ENCODE measurements around the gene DKK1.
"Not testable (repeated sequence)": the region's sequence is repeated elsewhere in the genome, so short reads cannot be mapped to it uniquely, and the experiment has no call there.

DKK1 gene

DNA sequence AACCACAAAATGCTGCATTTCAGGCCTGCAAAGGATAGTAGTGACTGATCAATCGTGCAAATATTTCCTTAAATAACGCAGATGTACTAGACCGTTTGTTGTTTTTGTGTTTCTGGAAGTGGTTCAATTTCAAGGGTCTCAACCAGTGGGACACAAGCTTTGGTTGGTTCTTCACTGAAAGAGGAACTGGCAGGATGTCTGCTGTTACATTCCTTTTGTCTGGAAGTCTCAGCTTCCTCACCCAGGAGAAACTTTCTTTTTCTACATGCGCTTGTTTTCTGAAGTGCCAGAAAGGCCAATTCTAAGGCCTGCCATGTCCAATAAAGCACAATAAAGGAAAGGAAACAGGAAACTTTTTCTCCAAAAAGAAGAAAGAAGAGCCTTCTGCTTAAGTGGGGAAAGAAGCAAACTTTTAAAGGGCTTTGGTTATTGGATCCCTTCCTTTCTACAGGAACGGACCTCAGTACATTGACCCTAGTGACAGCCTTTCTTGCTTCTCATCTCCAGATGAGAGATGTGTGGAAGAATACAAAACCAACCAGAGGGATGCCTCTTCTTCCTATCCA, 4.1 kb downstream of the DKK1 start:
- DNase-seq (ENCODE audit: low spot score), result no peak

GRCh38 chr10:52318822-52319464, 4.9 kb downstream of the DKK1 start:
- no peak for DNase-seq (ENCODE audit: low spot score)

GRCh38 chr10:52319926-52320325, 5.8 kb downstream of the DKK1 start:
- no peak for DNase-seq (ENCODE audit: low spot score)

DNA sequence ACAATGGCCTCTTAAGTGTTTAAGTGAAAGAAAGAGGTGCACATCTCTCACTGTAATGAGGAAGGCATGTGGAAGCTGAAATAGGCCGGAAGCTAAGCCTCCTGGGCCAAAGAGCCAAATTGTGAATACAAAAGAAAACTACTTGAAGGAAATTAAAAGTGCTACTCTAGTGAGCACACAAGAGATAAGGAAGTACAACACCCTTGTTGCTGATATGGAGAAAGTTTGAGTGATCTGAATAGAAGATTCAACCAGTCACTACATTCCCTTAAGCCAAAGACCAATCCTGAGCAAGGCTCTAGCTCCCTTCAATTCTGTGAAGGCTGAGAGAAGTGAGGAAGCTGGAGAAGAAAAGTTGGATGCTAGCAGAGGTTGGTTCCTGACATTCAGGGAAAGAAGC, 8.2 kb downstream of the DKK1 start:
- no peak for DNase-seq (ENCODE audit: low spot score)

DNA sequence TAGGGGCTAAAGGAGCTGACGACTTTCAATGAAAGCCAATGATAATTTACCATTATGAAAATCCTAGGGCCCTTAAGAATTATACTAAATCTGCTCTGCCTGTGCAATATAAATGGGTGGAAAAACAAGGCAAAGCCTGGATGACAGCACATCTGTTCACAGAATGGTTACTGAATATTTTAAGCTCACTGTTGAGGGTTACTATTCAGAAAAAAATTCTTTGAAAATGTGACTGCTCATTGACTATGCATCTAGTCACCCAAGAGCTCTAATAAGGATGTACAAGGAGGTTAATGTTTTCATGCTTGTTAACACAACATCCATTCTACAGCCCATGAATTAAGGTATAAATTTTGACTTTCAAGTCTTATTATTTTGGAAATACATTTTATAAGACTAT, 8.9 kb downstream of the DKK1 start:
- DNase-seq (ENCODE audit: low spot score), result no peak

DNA sequence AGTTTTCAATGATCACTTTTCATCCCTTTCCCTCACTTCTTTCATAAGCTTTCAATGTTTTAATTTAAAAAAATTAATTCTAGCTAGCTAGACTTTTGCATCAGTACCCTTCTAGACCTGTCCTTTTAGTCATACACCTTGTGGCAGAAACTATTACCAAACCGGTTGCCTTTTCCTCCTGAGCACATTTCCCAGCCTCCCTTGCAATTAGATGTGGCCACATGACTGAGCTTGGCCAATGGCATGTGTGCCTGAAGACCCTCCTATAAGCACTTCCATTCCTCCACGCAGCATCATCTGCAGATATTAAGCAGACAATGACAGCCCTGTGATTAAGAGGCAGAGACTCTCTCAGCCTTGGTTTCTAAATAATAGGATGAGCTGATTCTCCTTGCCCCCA, 12.3 kb downstream of the DKK1 start:
- no peak for DNase-seq (ENCODE audit: low spot score)

- DNase-seq (ENCODE audit: low spot score), result no peak
Observed at GRCh38 chr10:52331638-52332364, 17.7 kb downstream of the DKK1 start.

DNA sequence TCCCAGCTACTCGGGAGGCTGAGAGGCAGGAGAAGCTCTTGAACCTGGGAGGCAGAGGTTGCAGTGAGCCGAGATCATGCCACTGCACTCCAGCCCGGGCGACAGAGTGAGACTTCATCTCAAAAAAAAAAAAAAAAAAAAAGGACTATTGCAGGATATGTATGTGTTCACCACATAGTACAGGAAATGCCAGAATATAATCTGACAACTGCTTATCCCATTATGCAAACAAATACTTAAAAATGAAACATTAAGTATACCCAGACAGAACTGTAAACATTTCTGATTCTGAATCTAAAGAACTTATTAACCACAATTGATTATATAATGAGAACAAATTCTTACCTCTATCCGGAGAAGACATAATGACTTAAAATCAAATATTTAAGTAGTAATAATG, 18.7 kb downstream of the DKK1 start:
- no peak for DNase-seq (ENCODE audit: low spot score)

DNA sequence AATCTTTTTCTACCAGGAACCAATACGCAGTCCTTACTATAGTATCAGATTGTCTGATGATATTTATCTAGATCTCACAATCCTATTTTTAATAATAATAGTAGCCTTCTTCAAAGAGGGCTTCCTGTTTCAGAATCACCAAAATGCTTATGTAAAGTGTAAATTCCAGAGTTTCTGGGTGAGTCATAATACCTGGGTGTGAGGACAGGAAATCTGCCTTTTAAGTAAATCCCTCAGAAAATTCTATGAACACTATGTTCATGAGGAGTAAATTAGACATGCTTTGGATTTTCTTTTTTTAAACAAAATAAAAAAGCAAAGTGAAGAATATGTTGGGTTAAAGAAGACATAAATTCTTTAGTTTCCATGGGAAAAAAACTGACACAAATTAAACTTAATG, 20.5 kb downstream of the DKK1 start:
- no peak for DNase-seq (ENCODE audit: low spot score)

DNA sequence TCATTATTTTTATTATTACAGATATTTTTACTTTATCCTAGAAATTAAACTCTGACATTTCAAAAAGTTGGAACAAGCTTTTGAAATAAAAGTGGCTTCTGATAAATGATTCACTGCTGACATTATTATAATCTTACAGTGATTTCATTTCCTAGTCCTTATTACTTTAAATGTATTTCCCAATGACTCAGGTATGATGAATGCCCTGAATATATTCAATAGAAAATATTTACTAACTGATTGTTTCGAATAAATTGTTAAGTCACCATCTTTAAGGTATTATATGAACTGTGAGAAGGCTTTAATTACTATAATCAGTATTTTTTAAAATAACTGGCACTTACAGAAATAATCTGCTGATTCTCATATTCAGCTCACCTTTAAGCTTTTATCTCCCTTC, 21.6 kb downstream of the DKK1 start:
- no peak for DNase-seq (ENCODE audit: low spot score)

- no peak for DNase-seq (ENCODE audit: low spot score)
Observed at GRCh38 chr10:52337225-52337624, 23.1 kb downstream of the DKK1 start.

GRCh38 chr10:52343439-52343838, 29.4 kb downstream of the DKK1 start:
- no peak for DNase-seq (ENCODE audit: low spot score)

DNA sequence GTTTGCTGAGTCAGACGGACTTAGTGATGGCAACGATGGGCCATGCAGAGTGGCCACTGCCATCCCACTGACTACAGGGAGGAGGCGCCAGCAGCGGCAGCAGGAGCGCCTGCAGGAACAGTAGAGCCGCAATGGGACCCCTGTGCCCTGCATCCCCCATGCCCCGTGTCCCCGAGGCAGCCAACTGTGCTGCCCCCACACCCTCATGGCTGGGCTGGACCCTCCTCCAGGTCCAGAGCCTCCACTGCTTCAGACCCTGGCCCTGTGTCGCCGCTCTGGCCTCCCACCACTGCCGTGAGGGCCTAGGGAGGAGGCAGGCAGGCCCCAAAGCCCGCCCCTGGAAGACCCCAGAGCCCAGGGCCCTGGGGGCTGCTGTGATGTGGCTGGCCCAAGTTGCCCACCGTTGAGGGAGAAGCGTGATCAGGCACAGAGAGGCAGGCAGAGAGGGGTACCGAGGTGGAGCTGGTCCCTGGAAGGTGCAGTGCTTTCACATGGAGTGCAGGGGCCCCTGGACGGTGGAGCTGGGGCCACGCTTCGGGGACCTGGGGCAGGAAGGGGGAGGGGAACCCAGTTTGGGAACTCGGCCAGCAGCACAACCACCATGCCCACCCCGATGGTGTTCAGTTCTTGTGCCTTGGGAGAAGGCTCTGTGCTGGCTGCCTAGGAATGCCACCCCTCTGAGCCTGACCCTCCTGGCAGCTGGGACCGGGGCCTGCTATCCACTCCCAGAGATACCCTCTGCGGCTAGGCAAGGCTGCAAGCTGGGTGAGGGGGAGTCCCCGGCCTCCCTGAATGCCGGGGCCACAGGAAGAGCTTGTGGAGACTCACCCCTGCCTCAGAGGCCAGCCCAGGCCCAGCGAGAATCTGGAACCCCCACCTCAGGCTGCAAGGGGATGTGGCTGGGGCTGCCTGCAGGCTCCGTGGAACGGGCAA, 32.6 kb downstream of the DKK1 start:
- DNase-seq (ENCODE audit: low spot score), result no peak

GRCh38 chr10:52347327-52347667, 33.2 kb downstream of the DKK1 start:
- no peak for DNase-seq (ENCODE audit: low spot score)

- DNase-seq (ENCODE audit: low spot score), result no peak
Observed at GRCh38 chr10:52348037-52348564, 34.0 kb downstream of the DKK1 start.

DNA sequence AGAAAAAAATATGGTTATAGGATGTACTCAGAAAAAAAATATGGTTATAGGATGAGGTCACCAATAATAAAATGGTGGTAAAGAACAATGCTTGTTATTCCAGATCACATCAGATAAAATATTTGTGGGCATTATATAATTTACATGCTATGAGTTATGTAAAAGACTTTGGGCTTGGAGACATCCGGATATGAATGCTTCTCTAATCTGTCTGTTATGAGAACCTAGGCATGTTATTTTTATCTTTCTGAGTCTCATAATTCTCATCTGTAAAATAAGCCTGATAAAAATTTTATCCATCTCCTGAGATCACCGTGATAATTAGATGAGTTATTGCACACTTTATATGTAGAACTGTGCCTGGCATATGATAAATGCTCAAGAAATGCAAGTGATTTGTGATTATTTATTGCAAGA, 37.8 kb downstream of the DKK1 start:
- no peak for DNase-seq (ENCODE audit: low spot score)

GRCh38 chr10:52353205-52353604, 39.1 kb downstream of the DKK1 start:
- no peak for DNase-seq (ENCODE audit: low spot score)

DNA sequence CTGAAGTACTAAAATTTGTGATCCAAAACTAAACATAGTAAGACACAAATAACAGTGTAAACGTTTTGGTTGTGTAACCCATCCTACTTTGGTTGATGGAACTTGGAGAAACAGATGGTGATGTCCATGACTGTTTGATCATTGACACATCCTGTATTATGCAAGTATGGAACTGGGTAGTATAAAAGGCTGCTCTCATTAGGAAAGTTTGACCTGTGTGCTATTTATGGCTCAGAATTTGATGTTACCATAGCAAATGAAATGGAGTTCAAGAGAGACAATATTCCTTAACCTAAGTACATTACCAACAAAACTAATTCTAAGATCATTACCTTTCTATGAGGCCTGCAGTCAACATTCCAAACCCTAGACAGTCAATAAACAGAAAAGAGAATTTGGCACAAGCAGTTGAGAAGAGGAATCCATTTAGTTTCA, 39.9 kb downstream of the DKK1 start:
- no peak for DNase-seq (ENCODE audit: low spot score)

DNA sequence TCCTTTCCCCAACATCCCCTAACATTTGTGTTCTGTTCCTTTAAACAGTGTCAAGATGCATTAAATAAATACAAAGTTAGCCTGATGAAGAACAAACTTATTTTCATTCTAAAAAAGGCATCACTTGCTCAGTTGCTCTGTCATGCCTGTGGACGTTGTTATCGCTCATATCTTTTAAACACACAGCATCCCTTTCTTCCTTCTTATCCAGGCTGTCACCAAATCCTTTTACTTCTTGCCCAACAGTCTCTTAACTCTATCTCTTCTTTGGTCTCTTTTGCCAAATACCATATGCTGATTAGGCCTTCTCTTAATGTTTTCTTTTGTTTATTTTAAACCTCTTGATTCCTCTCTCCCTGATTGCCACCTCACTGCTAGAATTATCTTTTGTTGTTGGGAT, 43.9 kb downstream of the DKK1 start:
- no peak for DNase-seq (ENCODE audit: low spot score)

- DNase-seq (ENCODE audit: low spot score), result no peak
Observed at GRCh38 chr10:52359441-52359840, 45.4 kb downstream of the DKK1 start.

DNA sequence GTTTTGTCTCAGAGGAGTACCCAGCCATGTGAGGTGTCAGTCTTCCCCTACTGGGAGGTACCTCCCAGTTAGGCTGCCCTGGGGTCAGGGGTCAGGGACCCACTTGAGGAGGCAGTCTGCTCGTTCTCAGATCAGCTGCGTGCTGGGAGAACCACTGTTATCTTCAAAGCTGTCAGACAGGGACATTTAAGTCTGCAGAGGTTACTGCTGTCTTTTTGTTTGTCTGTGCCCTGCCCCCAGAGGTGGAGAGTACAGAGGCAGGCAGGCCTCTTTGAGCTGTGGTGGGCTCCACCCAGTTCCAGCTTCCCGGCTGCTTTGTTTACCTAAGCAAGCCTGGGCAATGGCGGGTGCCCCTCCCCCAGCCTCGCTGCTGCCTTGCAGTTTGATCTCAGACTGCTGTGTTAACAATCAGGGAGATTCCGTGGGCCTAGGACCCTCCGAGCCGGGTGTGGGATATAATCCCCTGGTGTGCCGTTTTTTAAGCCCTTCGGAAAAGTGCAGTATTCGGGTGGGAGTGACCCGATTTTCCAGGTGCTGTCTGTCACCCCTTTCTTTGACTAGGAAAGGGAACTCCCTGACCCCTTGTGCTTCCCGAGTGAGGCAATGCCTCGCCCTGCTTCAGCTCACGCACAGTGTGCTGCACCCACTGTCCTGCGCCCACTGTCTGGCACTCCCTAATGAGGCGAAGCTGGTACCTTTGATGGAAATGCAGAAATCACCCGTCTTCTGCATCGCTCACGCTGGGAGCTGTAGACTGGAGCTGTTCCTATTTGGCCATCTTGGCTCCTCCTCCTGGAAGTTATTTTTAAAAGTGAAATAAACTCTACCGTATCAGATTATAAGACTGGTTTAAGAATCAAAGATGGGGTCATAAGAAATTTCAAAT, 51.7 kb downstream of the DKK1 start:
- not testable (repeated sequence) for DNase-seq (ENCODE audit: low spot score)
